Fibroblast of mammary gland (primary cell): ENCODE results near the gene CBFA2T2.
"Not testable (repeated sequence)": the region's sequence is repeated elsewhere in the genome, so short reads cannot be mapped to it uniquely, and the experiment has no call there.

Experiments
- DNase-seq: peaks from one replicate; pipeline ENCODE4 v3.0.0-alpha.2; 2010; ENCODE audit warnings: low read depth
- H3K4me3 ChIP-seq: 2 replicates; pipeline ENCODE4 v1.5.1; 2011; ENCODE audit warnings: low read depth, mild to moderate bottlenecking, low read length, moderate library complexity; ENCODE audit not compliant: control insufficient read depth
- TF ChIP-seq, protein P1 (sequence below): conservative IDR thresholded peaks from 2 replicates; pipeline ENCODE4 v1.5.1; 2011; ENCODE audit warnings: low read depth, low read length, inconsistent platforms; ENCODE audit not compliant: control insufficient read depth, insufficient read depth

CBFA2T2 gene

DNA sequence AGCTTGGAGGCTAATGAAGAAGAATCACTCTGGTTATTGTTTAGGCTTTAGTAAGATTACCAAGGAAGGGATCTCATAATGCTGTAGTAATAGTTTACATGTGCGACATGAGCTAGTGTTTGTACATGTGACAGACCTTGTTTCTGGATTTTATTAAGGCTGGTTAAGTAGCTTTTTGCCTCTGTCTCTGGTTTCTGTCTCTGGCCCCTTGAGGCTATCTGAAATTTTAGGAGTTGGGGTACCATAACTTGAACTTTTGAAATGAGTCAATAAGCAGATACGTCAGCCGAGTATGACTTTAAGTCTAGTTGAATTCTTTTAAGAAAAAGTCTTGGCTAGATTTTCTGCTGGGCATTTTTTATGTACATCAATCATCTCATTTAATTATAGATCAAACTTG is 9.5 kb downstream of the CBFA2T2 start:
- TF ChIP-seq, protein P1, sequence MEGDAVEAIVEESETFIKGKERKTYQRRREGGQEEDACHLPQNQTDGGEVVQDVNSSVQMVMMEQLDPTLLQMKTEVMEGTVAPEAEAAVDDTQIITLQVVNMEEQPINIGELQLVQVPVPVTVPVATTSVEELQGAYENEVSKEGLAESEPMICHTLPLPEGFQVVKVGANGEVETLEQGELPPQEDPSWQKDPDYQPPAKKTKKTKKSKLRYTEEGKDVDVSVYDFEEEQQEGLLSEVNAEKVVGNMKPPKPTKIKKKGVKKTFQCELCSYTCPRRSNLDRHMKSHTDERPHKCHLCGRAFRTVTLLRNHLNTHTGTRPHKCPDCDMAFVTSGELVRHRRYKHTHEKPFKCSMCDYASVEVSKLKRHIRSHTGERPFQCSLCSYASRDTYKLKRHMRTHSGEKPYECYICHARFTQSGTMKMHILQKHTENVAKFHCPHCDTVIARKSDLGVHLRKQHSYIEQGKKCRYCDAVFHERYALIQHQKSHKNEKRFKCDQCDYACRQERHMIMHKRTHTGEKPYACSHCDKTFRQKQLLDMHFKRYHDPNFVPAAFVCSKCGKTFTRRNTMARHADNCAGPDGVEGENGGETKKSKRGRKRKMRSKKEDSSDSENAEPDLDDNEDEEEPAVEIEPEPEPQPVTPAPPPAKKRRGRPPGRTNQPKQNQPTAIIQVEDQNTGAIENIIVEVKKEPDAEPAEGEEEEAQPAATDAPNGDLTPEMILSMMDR, result no peak
- H3K4me3 ChIP-seq, result no peak overlapping the region
- peak; percentile 8 for DNase-seq

DNA sequence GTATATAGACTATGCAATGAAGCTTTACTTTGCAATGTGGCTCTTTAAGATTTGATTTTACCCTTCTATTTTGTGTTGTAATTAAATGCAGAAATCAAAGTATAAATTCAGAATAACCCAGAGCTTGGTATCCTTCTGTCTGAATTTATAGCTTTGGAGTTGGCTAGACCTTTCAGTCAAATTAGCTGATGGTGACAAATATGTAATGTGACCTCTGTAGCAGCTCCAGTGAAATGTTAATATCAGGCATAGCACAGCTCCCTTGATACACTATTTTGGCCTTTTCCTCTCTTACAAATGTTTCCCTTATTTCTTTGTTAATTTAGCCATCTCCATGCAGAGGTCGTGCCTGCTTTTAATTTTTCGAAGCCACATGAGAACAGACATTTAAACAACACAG is 11.1 kb downstream of the CBFA2T2 start:
- TF ChIP-seq, protein P1, result no peak
- DNase-seq, result no peak
- H3K4me3 ChIP-seq, result no peak overlapping the region

DNA sequence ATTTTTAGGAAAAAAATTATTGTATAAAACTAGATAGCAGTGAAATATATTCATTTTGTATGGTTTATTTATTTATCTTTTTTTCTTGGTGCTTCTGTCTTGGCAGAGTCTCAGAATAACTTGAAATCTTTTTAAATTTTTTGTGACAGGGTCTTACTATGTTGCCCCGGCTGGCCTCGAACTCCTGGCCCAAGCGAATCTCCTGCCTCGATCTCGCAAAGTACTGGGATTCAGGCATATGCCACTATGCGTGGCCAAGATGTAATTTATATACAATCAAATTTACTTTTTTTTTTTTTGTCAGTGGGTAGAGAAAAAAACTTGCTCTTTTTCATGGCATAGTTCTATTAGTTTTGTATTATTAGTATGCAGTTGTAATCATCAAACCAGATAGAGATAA is 13.7 kb downstream of the CBFA2T2 start:
- TF ChIP-seq, protein P1, result no peak
- DNase-seq, result no peak
- H3K4me3 ChIP-seq, result no peak overlapping the region

DNA sequence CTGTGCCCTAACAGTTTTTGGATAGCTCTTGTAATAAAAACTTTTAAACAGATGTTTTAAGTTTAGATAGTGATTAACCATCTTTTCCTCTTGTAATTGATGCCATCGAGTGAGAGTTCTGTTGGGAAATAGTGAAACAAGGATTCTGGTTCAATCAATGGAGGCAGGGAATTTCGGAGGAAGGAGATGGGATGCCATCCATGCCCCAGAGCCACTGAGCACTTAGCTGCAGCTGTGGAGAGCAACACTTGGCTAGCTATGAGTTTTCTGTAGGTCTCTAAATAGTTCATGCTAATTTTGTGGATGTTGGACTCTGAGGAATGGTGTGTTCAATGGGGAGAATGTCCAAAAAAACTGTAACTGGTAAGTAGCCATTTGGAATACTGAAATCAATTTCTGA is 16.7 kb downstream of the CBFA2T2 start:
- TF ChIP-seq, protein P1, result no peak
- no peak for DNase-seq
- no peak overlapping the region for H3K4me3 ChIP-seq

DNA sequence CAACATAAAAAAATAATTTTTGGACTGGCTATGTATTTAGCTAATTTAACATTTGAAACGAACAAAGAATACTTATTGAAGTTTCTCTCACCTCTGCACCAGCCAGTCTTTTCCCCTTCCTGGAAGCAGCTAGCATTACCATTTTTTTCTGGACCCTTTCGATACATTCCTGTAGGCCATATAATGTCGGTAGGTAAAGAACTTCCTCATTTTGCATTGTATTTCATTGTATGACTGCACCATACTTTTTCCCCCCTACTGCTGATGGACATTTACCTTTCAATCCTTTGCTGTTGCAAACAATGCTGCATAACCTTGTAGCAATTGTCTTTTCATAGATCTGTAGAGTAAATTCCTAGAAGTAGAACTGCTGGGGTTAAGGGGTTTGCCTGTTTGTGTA is 17.6 kb downstream of the CBFA2T2 start:
- TF ChIP-seq, protein P1, result no peak
- DNase-seq, result no peak
- H3K4me3 ChIP-seq, result no peak overlapping the region

DNA sequence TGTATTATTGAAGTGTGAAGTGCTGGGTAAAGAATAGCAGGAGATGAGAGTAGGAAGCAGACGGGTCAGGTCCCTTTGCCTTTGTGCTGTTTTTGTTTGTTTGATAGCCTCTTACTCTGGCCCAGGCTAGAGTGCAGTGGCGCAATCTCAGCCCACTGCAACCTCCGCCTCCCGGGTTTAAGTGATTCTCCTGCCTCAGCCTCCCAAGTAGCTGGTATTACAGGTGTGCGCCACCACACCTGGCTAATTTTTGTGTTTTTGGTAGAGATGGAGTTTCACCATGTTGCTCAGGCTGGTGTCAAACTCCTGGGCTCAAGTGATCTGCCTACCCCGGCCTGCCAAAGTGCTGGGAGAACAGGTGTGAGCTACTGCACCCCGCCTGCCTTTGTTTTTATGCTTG is 18.1 kb downstream of the CBFA2T2 start:
- H3K4me3 ChIP-seq, DNase-seq: not testable (repeated sequence)

DNA sequence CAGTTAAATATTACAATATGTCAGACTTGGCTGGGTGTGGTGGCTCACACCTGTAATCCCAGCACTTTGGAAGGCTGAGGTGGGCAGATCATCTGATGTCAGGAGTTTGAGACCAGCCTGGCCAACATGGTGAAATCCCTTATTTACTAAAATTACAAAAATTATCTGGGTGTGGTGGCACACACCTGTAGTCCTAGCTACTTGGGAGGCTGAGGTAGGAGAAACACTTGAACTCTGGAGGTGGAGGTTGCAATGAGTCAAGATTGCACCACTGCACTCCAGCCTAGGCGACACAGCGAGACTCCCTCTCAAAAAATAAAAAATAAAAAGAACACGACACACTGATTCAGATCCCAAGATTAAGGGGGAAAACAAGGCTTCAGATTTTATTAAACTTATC is 19.2 kb downstream of the CBFA2T2 start:
- H3K4me3 ChIP-seq, DNase-seq: not testable (repeated sequence)

DNA sequence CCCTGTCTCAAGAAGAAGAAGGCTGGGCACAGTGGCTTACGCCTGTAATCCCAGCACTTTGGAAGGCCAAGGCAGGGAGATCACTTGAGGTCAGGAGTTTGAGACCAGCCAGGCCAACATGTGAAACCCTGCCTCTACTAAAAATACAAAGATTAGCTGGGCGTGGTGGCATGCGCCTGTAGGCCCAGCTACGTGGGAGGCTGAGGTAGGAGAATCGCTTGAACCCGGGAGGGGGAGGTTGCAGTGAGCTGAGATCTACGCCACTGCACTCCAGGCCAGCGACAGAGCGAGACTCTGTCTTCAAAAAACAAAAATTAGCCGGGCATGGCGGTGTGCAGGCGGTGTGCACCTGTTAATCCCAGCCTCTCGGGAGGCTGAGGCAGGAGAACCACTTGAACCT is 22.0 kb downstream of the CBFA2T2 start:
- DNase-seq, H3K4me3 ChIP-seq: not testable (repeated sequence)

DNA sequence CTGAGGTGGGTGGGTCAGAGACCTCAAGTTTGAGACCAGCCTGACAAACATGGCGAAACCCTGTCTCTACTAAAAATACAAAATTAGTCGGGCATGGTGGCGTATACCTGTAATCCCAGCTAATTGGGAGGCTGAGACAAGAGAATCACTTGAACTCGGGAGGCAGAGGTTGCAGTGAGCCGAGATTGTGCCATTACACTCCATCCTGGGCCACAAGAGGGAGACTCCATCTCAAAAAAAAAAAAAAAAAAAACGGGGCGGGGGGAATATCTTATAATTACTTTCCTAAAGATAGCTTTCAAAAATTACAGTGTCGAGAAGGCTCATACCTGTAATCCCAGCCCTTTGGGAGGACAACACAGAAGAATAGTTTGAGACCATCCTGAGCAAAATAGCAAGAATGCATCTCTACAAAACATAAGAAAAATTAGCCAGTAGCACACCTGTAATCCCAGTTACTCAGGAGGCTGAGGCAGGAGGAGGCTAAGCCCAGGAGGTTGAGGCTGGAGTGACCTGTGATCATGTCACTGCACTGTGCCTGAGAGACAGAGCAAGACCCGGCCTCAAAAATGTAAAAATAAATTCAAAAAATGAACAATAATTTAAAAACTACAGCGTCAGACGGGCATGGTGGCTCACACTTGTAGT is 25.8 kb downstream of the CBFA2T2 start:
- TF ChIP-seq, protein P1, result peak; percentile 25
- no peak overlapping the region for H3K4me3 ChIP-seq
- no peak for DNase-seq
